ENCODE results near the gene ACKR2. TPM values are rescaled to one million over a fixed set of nuclear protein-coding genes. Genes with fewer than 3 reads are reported as not detected.

The ACKR2 gene
- polyA plus RNA-seq, 1 of the 3 experiments (the other 2 are of a cell fraction): 0.10 TPM

GRCh38 chr3:42796332-42796885 is 12.8 kb upstream of the ACKR2 start:
- no peak overlapping the region for H3K4me3 ChIP-seq (ENCODE audit: low read depth in 2 of 2, low read length in 1 of 2)
- H3K9me3 ChIP-seq: no peaks in the 10 kb centered on the region
- ChIA-PET POLR2A (no interaction called here), CTCF (interaction anchor here (1.3 kb wide), 1 partner anchor 23 kb away, joined by 5 read pairs; no protein-coding TSS in a partner anchor)
- WGBS (ENCODE audit: low lambda C conversion rate): 97% methylated on average over 4 of the region's 5 CpGs
- H3K27me3 ChIP-seq (ENCODE audit: insufficient read depth): no peaks in the 10 kb centered on the region
- no peak overlapping the region for H3K4me2 ChIP-seq
- DNase-seq: no peak
- no peaks in the 10 kb centered on the region for H3F3A ChIP-seq (replicated peaks; ENCODE audit: insufficient read depth)
- H3K9ac ChIP-seq: no peak overlapping the region
- TF ChIP-seq ZBTB33 (IDR thresholded peaks at IDR 0.05; ENCODE audit: borderline replicate concordance, low read depth): no peak
- TF ChIP-seq ELF1 (IDR thresholded peaks at IDR 0.05): no peak
- no peak for TF ChIP-seq TEAD4 (IDR thresholded peaks at IDR 0.05; ENCODE audit: borderline replicate concordance, insufficient read depth)
- no peak for TF ChIP-seq FOXJ3 (CRISPR knock-in tag; IDR thresholded peaks at IDR 0.05)
- TF ChIP-seq EZH2phosphoT487 (IDR thresholded peaks at IDR 0.05; ENCODE audit: borderline replicate concordance, low read depth): no peak
- TF ChIP-seq NFIC (IDR thresholded peaks at IDR 0.05; ENCODE audit: borderline replicate concordance): no peak
- no peak for TF ChIP-seq MXI1 (IDR thresholded peaks at IDR 0.05; ENCODE audit: low read depth, low read length)
- TF ChIP-seq TAF1 (IDR thresholded peaks at IDR 0.05; ENCODE audit: borderline replicate concordance, low read depth, low read length): no peak
- no peak for TF ChIP-seq USF2 (IDR thresholded peaks at IDR 0.05; ENCODE audit: borderline replicate concordance, low read depth, low read length)
- TF ChIP-seq USF1 (IDR thresholded peaks at IDR 0.05; ENCODE audit: borderline replicate concordance, low read depth): no peak
- no peak for TF ChIP-seq MAX (IDR thresholded peaks at IDR 0.05; ENCODE audit: low read depth)
- no peak for TF ChIP-seq NRF1 (IDR thresholded peaks at IDR 0.05; ENCODE audit: low read depth, low read length)
- no peak for TF ChIP-seq EP300 (IDR thresholded peaks at IDR 0.05; ENCODE audit: borderline replicate concordance in 1 of 2, low read depth in 1 of 2, low read length in 1 of 2)
- TF ChIP-seq RAD21 (IDR thresholded peaks at IDR 0.05; ENCODE audit: low read length): no peak
- no peak for TF ChIP-seq GABPA (IDR thresholded peaks at IDR 0.05; ENCODE audit: low read depth)
- TF ChIP-seq SIN3A (IDR thresholded peaks at IDR 0.05; ENCODE audit: borderline replicate concordance, low read depth, low read length): no peak
- 0 out of 2 replicates have a peak, but pooled peaks cover 9% of the 10 kb centered on the region for H4K20me1 ChIP-seq (ENCODE audit: insufficient read depth)
- no peak overlapping the region for H2AFZ ChIP-seq (ENCODE audit: low read depth)
- no peaks in the 10 kb centered on the region for H3K9me2 ChIP-seq
- no peaks in the 10 kb centered on the region; a peak in 1 of 4 replicates for H3K4me1 ChIP-seq (ENCODE audit: control insufficient read depth in 1 of 2, insufficient read depth in 2 of 2, low read depth in 1 of 2, low read length in 1 of 2)
- peaks cover 21 to 30% of the 10 kb centered on the region in 2 experiments for H3K36me3 ChIP-seq (replicated peaks in 1 of 2; ENCODE audit: control insufficient read depth in 1 of 2, insufficient read depth in 2 of 2, low read length in 1 of 2)
- H3K27ac ChIP-seq (ENCODE audit: low read depth in 2 of 2, low read length in 1 of 2): no peak overlapping the region
- peaks cover 51% of the 10 kb centered on the region for H3K79me2 ChIP-seq (ENCODE audit: insufficient read depth)
